Smooth muscle cell (in vitro differentiated cells): ENCODE data around the gene RGMA. TPM values are rescaled to one million over a fixed set of nuclear protein-coding genes. Genes with fewer than 3 reads are reported as not detected.

Source experiments
- DNase-seq: peaks from one replicate; lab custom pipeline; 2025; ENCODE audit not compliant: unreplicated experiment; lab: John Stamatoyannopoulos, UW
- H2AFZ ChIP-seq: fragments of 200-600 bp; sonication (generic); 2 replicates; pipeline ENCODE4 v1.6.0; 2016; ENCODE audit warnings: antibody characterized with exemption, low read depth, mild to moderate bottlenecking
- H3F3A ChIP-seq: fragments of 200-600 bp; sonication (generic); 2 replicates; pipeline ENCODE4 v1.6.0; 2017; ENCODE audit warnings: antibody characterized with exemption, low read depth
- H3K27ac ChIP-seq: fragments of 200-600 bp; sonication (generic); 2 replicates; pipeline ENCODE4 v1.5.1; 2016; ENCODE audit warnings: low read depth, mild to moderate bottlenecking
- H3K27me3 ChIP-seq: fragments of 200-600 bp; sonication (generic); 2 replicates; pipeline ENCODE4 v1.6.1; 2016; ENCODE audit warnings: low read depth, mild to moderate bottlenecking
- H3K36me3 ChIP-seq: fragments of 200-600 bp; sonication (generic); 2 replicates; pipeline ENCODE4 v1.5.1; 2016; ENCODE audit warnings: low read depth
- H3K4me1 ChIP-seq: fragments of 200-600 bp; sonication (generic); 2 replicates; pipeline ENCODE4 v1.5.1; 2016; ENCODE audit warnings: low read depth
- H3K4me2 ChIP-seq: fragments of 200-600 bp; sonication (generic); 2 replicates; pipeline ENCODE4 v1.6.0; 2016; ENCODE audit warnings: mild to moderate bottlenecking
- H3K4me3 ChIP-seq: fragments of 200-600 bp; sonication (generic); 2 replicates; pipeline ENCODE4 v1.5.1; 2016; ENCODE audit warnings: mild to moderate bottlenecking
- H3K79me2 ChIP-seq: fragments of 200-600 bp; sonication (generic); 2 replicates; pipeline ENCODE4 v1.6.0; 2016; ENCODE audit warnings: low read depth, mild to moderate bottlenecking
- H3K9ac ChIP-seq: fragments of 200-600 bp; sonication (generic); 2 replicates; pipeline ENCODE4 v1.6.0; 2016; ENCODE audit warnings: low read depth
- H3K9me3 ChIP-seq: fragments of 200-600 bp; sonication (generic); replicated peaks from 2 replicates; pipeline ENCODE4 v1.5.1; 2016; ENCODE audit warnings: low read depth
- H4K20me1 ChIP-seq: fragments of 200-600 bp; sonication (generic); 2 replicates; pipeline ENCODE4 v1.6.0; 2016; ENCODE audit warnings: low read depth
- WGBS: methylation state at CpG from one replicate; pipeline ENCODE4 v1.1.7; 2016; ENCODE audit warnings: low lambda C conversion rate; 5-methylcytosine and 5-hydroxymethylcytosine counted together
- polyA plus RNA-seq: library from polyadenylated mRNA; unstranded; fragments of >200 nt; fragmentation: Nextera tagmentation; extraction: Ambion mirVana; gene quantifications from 2 replicates; pipeline ENCODE4 v1.2.1, GENCODE V29; 2016
- total RNA-seq: library from RNA; depleted of rRNA; stranded (reverse); fragments of >200 nt; gene quantifications from 2 replicates; pipeline ENCODE4 v1.2.3, GENCODE V29; 2014
- TF ChIP-seq, protein P1 (sequence below): fragments of 200-600 bp; sonication (generic); IDR thresholded peaks from 2 replicates; pipeline ENCODE4 v1.5.1; 2017; ENCODE audit warnings: borderline replicate concordance, mild to moderate bottlenecking, antibody characterized with exemption; ENCODE audit not compliant: insufficient read depth, poor library complexity, severe bottlenecking

The RGMA gene
- total and polyA plus RNA-seq, 2 experiments from 2014 or later = 0.04 to 0.35 TPM

DNA sequence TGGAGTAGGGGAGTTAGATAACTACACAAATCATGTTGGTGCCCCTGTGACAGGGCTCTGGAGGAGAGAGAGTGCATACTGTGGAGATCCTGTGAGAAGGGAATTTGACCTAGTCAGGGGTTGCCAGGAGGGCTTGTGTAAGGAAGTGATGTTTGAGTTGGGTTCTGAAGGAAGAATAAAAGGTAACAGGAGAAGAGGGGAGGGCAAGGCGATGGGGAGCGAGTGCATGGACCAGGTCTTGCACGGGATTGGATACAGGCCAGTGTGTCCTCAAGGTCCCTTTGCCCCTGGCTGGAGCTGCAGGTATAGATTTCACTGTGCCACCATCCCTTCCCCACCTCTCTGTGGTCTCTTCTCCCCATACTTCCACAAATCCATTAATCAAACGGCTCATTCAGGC lies 83.9 kb downstream of the RGMA start:
- H3K9ac ChIP-seq = no peak overlapping the region
- H4K20me1 ChIP-seq = peaks cover 88% of the 10 kb centered on the region
- H3K27ac ChIP-seq = peak overlapping the region; percentile 6
- no peak overlapping the region for H2AFZ ChIP-seq
- peaks cover 48% of the 10 kb centered on the region for H3K36me3 ChIP-seq
- no peak for DNase-seq
- H3K9me3 ChIP-seq = no peaks in the 10 kb centered on the region
- no peak overlapping the region for H3K4me3 ChIP-seq
- H3F3A ChIP-seq = peaks cover 20% of the 10 kb centered on the region
- no peaks in the 10 kb centered on the region for H3K27me3 ChIP-seq
- H3K4me1 ChIP-seq = no peaks in the 10 kb centered on the region
- WGBS = 98% methylated on average over 4 of the region's 4 CpGs
- H3K4me2 ChIP-seq = no peak overlapping the region
- TF ChIP-seq, protein P1, sequence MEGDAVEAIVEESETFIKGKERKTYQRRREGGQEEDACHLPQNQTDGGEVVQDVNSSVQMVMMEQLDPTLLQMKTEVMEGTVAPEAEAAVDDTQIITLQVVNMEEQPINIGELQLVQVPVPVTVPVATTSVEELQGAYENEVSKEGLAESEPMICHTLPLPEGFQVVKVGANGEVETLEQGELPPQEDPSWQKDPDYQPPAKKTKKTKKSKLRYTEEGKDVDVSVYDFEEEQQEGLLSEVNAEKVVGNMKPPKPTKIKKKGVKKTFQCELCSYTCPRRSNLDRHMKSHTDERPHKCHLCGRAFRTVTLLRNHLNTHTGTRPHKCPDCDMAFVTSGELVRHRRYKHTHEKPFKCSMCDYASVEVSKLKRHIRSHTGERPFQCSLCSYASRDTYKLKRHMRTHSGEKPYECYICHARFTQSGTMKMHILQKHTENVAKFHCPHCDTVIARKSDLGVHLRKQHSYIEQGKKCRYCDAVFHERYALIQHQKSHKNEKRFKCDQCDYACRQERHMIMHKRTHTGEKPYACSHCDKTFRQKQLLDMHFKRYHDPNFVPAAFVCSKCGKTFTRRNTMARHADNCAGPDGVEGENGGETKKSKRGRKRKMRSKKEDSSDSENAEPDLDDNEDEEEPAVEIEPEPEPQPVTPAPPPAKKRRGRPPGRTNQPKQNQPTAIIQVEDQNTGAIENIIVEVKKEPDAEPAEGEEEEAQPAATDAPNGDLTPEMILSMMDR = no peak
- H3K79me2 ChIP-seq = peaks cover 48% of the 10 kb centered on the region

DNA sequence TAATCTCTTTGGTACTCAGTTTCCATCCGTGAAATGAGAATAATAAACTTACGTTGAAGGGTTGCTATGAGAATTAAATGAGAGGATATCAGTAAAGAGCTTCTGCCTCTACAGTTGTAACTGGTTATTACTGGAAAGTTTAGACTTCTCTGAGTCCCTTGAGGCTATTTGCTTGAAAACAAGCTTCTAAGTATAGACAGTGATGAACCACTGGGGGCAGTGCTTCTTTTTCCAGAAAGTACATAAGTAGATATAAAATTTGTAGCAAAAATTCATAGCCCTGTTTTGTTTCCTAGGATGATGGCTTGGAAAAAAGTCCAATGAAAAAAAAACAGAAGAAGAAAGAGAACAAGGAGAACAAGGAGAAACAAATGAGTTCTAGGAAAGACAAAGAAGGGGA lies 87.1 kb downstream of the RGMA start:
- Histone ChIP-seq H3K4me2 (no peak overlapping the region), H3K4me1 (no peaks in the 10 kb centered on the region), H3K9me3 (no peaks in the 10 kb centered on the region), H3K27me3 (no peaks in the 10 kb centered on the region), H3K36me3 (peaks cover 54% of the 10 kb centered on the region), H3K4me3 (no peak overlapping the region), H3F3A (peaks cover 12% of the 10 kb centered on the region), H2AFZ (no peak overlapping the region), H3K79me2 (peaks cover 47% of the 10 kb centered on the region), H4K20me1 (peaks cover 81% of the 10 kb centered on the region), H3K9ac (no peak overlapping the region), H3K27ac (no peak overlapping the region)
- DNase-seq = no peak
- TF ChIP-seq, protein P1 = peak; percentile 8
- 95% methylated on average over 2 of the region's 2 CpGs for WGBS

DNA sequence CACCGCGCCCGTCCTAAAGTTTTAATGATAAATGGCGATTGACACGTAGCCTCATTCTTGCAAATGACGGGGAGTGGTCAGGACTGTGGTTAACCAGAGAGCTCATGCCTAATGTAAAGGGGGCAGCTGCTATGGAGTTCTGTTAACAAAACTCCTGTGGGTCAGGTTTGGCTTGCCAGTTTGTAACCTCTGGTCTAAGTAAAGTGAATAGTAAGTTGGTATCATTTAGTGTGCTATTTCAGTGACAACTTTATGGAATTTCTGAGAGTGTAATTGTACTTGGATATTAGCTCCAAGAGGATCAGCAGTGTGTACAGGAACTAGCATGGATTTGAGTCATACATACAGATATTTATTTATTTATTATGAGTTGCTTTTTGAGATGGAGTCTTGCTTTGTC lies 87.9 kb downstream of the RGMA start:
- no peak for DNase-seq
- Histone ChIP-seq H3K27me3 (no peaks in the 10 kb centered on the region), H3K4me1 (no peaks in the 10 kb centered on the region), H3K9me3 (no peaks in the 10 kb centered on the region), H2AFZ (no peak overlapping the region), H3F3A (peaks cover 12% of the 10 kb centered on the region), H3K4me2 (no peak overlapping the region), H3K9ac (no peak overlapping the region), H4K20me1 (peaks cover 81% of the 10 kb centered on the region), H3K79me2 (peaks cover 41% of the 10 kb centered on the region), H3K27ac (no peak overlapping the region), H3K36me3 (peaks cover 61% of the 10 kb centered on the region), H3K4me3 (no peak overlapping the region)
- TF ChIP-seq, protein P1 = no peak
- 84% methylated on average over 6 of the region's 6 CpGs for WGBS

DNA sequence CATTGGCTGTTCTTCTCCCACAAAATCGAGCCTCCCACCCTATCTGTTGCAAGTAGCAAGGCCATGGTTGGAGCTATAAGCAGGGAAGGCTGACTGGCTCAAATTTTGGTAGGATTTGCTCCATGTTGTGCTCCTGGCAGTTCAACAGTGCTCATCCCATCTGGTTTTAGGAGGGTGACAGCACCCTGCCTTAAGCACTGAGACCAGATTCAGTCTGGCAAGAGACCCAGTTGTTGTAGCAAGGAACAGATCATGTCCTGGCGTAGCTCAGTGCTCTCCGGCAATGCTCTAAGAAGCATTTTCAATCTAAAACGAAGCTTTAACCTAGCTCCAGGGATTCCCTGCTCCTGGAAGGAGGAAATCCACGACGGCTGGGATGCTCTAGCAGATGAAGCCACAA lies 91.2 kb downstream of the RGMA start:
- peaks cover 68% of the 10 kb centered on the region for H3K36me3 ChIP-seq
- peaks cover 41% of the 10 kb centered on the region for H3K79me2 ChIP-seq

More for the DNA sequence above, 91.2 kb downstream of the RGMA start:
- Histone ChIP-seq H3K4me2 (no peak overlapping the region), H3K9me3 (no peaks in the 10 kb centered on the region), H4K20me1 (peaks cover 86% of the 10 kb centered on the region), H3K4me1 (no peaks in the 10 kb centered on the region), H3K27ac (no peak overlapping the region), H3F3A (peaks cover 13% of the 10 kb centered on the region), H2AFZ (no peak overlapping the region), H3K27me3 (no peaks in the 10 kb centered on the region), H3K9ac (no peak overlapping the region), H3K4me3 (no peak overlapping the region)
- no peak for DNase-seq
- TF ChIP-seq, protein P1 = no peak
- WGBS = 96% methylated on average over 6 of the region's 6 CpGs
